ENCODE results near the gene TLNRD1.

Gene TLNRD1

GRCh38 chr15:81012588-81012987 lies 11.9 kb downstream of the TLNRD1 start:
- H3K36me3 ChIP-seq (ENCODE audit: insufficient read depth, low read length): no peaks in the 10 kb centered on the region
- H3K4me3 ChIP-seq (ENCODE audit: low read depth, low read length, poor library complexity, severe bottlenecking): no peak overlapping the region
- TF ChIP-seq CTCF (IDR thresholded peaks at IDR 0.05; ENCODE audit: low read length): no peak
- no peak for TF ChIP-seq EZH2 (IDR thresholded peaks at IDR 0.05; ENCODE audit: borderline replicate concordance, low read length)
- H3K4me1 ChIP-seq (ENCODE audit: insufficient read depth, low read length, severe bottlenecking): no peaks in the 10 kb centered on the region
- no peaks in the 10 kb centered on the region for H3K79me2 ChIP-seq (ENCODE audit: insufficient read depth, low read length)
- no peak overlapping the region for H3K4me2 ChIP-seq (ENCODE audit: low read length)
- no peaks in the 10 kb centered on the region for H3F3A ChIP-seq (ENCODE audit: insufficient read depth, low read length)
- no peak overlapping the region for H3K9ac ChIP-seq (ENCODE audit: low read length)
- H4K20me1 ChIP-seq (ENCODE audit: insufficient read depth, low read length): no peaks in the 10 kb centered on the region
- no peaks in the 10 kb centered on the region for H3K9me3 ChIP-seq (ENCODE audit: low read length)
- H3K27me3 ChIP-seq (ENCODE audit: insufficient read depth, low read length): no peaks in the 10 kb centered on the region
- no peak overlapping the region for H2AFZ ChIP-seq (ENCODE audit: low read length)
- H3K27ac ChIP-seq (ENCODE audit: low read depth, low read length, poor library complexity, severe bottlenecking): no peak overlapping the region
- no peaks in the 10 kb centered on the region for H3K9me2 ChIP-seq (ENCODE audit: low read depth, low read length)

- no peak overlapping the region for H3K4me2 ChIP-seq (ENCODE audit: low read length)
- H3K79me2 ChIP-seq (ENCODE audit: insufficient read depth, low read length): no peaks in the 10 kb centered on the region
- H2AFZ ChIP-seq (ENCODE audit: low read length): no peak overlapping the region
- H4K20me1 ChIP-seq (ENCODE audit: insufficient read depth, low read length): no peaks in the 10 kb centered on the region
- no peaks in the 10 kb centered on the region for H3F3A ChIP-seq (ENCODE audit: insufficient read depth, low read length)
- no peaks in the 10 kb centered on the region for H3K9me3 ChIP-seq (ENCODE audit: low read length)
- no peaks in the 10 kb centered on the region for H3K4me1 ChIP-seq (ENCODE audit: insufficient read depth, low read length, severe bottlenecking)
- no peaks in the 10 kb centered on the region for H3K27me3 ChIP-seq (ENCODE audit: insufficient read depth, low read length)
- H3K36me3 ChIP-seq (ENCODE audit: insufficient read depth, low read length): no peaks in the 10 kb centered on the region
- no peak overlapping the region for H3K9ac ChIP-seq (ENCODE audit: low read length)
- no peak overlapping the region for H3K4me3 ChIP-seq (ENCODE audit: low read depth, low read length, poor library complexity, severe bottlenecking)
- no peak overlapping the region for H3K27ac ChIP-seq (ENCODE audit: low read depth, low read length, poor library complexity, severe bottlenecking)
- no peak for TF ChIP-seq CTCF (IDR thresholded peaks at IDR 0.05; ENCODE audit: low read length)
- TF ChIP-seq EZH2 (IDR thresholded peaks at IDR 0.05; ENCODE audit: borderline replicate concordance, low read length): no peak
- H3K9me2 ChIP-seq (ENCODE audit: low read depth, low read length): no peaks in the 10 kb centered on the region
Observed at GRCh38 chr15:81013396-81013929, 12.7 kb downstream of the TLNRD1 start.

GRCh38 chr15:81014446-81015093 lies 13.8 kb downstream of the TLNRD1 start:
- Histone ChIP-seq H3F3A (ENCODE audit: insufficient read depth, low read length) (no peaks in the 10 kb centered on the region), H2AFZ (ENCODE audit: low read length) (no peak overlapping the region), H3K4me3 (ENCODE audit: low read depth, low read length, poor library complexity, severe bottlenecking) (no peak overlapping the region), H4K20me1 (ENCODE audit: insufficient read depth, low read length) (no peaks in the 10 kb centered on the region), H3K4me2 (ENCODE audit: low read length) (no peak overlapping the region), H3K79me2 (ENCODE audit: insufficient read depth, low read length) (no peaks in the 10 kb centered on the region), H3K9me3 (ENCODE audit: low read length) (no peaks in the 10 kb centered on the region), H3K9ac (ENCODE audit: low read length) (no peak overlapping the region), H3K36me3 (ENCODE audit: insufficient read depth, low read length) (no peaks in the 10 kb centered on the region), H3K9me2 (ENCODE audit: low read depth, low read length) (no peaks in the 10 kb centered on the region), H3K4me1 (ENCODE audit: insufficient read depth, low read length, severe bottlenecking) (no peaks in the 10 kb centered on the region), H3K27me3 (ENCODE audit: insufficient read depth, low read length) (no peaks in the 10 kb centered on the region), H3K27ac (ENCODE audit: low read depth, low read length, poor library complexity, severe bottlenecking) (no peak overlapping the region)
- TF ChIP-seq EZH2 (IDR thresholded peaks at IDR 0.05; ENCODE audit: borderline replicate concordance, low read length) (no peak), CTCF (IDR thresholded peaks at IDR 0.05; ENCODE audit: low read length) (no peak)

Data from OCI-LY1 (cell line).